Thyroid gland (tissue), 4 donors: ENCODE measurements around the gene PDZK1. TPM values are rescaled to one million over a fixed set of nuclear protein-coding genes. Genes with fewer than 3 reads are reported as not detected.

Source experiments
- DNase-seq, 2 donors: peaks; one replicate each; pipeline ENCODE4 v3.0.0-alpha.2; 2019
- H3K27ac ChIP-seq, 3 donors: fragments of 200-600 bp; sonication (generic); 1 replicate in 2 of 3; 2 replicates in 1 of 3; pipeline ENCODE4 v1.5.1; 2016 to 2019; ENCODE audit warnings: mild to moderate bottlenecking in 1 of 3, moderate library complexity in 1 of 3
- H3K27me3 ChIP-seq: fragments of 200-600 bp; sonication (generic); one replicate; pipeline ENCODE4 v1.5.1; 2019
- H3K36me3 ChIP-seq, 2 donors: fragments of 200-600 bp; sonication (generic); one replicate each; pipeline ENCODE4 v1.5.1; 2016 to 2019
- H3K4me1 ChIP-seq, 2 donors: fragments of 200-600 bp; sonication (generic); one replicate each; pipeline ENCODE4 v1.5.1; 2017 to 2019
- H3K4me3 ChIP-seq, 3 donors: fragments of 200-600 bp; sonication (generic); replicated peaks in 1 of 3; 1 replicate in 2 of 3; 2 replicates in 1 of 3; pipeline ENCODE4 v1.5.1; 2016; ENCODE audit warnings: mild to moderate bottlenecking in 1 of 3
- H3K9me3 ChIP-seq: fragments of 200-600 bp; sonication (generic); one replicate; pipeline ENCODE4 v1.5.1; 2017
- CTCF ChIP-seq, 6 experiments: fragments of 200-600 bp in 3 of 6; fragments of 450-650 bp in 3 of 6; sonication (generic) in 3 of 6; IDR thresholded peaks; one replicate each; pipeline ENCODE4 v1.5.1; 2016 to 2019; ENCODE audit warnings: antibody characterized with exemption in 6 of 6, mild to moderate bottlenecking in 2 of 6, inconsistent platforms in 1 of 6, moderate library complexity in 1 of 6
- POLR2A ChIP-seq, 2 donors: fragments of 450-650 bp; IDR thresholded peaks; one replicate each; pipeline ENCODE4 v1.6.1; 2017; ENCODE audit warnings: antibody characterized with exemption in 2 of 2, mild to moderate bottlenecking in 2 of 2, moderate library complexity in 1 of 2
- WGBS, 2 donors: methylation state at CpG; one replicate each; pipeline ENCODE4 v1.1.5; 2017; 5-methylcytosine and 5-hydroxymethylcytosine counted together
- intact Hi-C: fragments of 100-400 bp; cut with DNase I; formaldehyde crosslinking; loops from one replicate; pipeline ENCODE4 v1.15.1; 2023
- total RNA-seq, 4 donors: library from RNA; depleted of rRNA; stranded (reverse); fragments of >200 nt; gene quantifications; one replicate each; pipeline ENCODE4 v1.2.3, GENCODE V29; 2016

The PDZK1 gene
- total RNA-seq, 4 donors from 2014 or later = 0.27 to 0.56 (median 0.29) TPM; not detected in 1

GRCh38 chr1:145710291-145711027, 3.3 kb upstream of the PDZK1 start:
- H3K4me3 ChIP-seq = no peak overlapping the region
- H3K4me1 ChIP-seq = peaks cover 8 to 13% of the 10 kb centered on the region in 2 donors
- DNase-seq = no peak
- no peaks in the 10 kb centered on the region for H3K9me3 ChIP-seq
- H3K27me3 ChIP-seq = no peaks in the 10 kb centered on the region
- 90% methylated on average over 4 of the region's 4 CpGs for WGBS, 2 donors
- TF ChIP-seq POLR2A (IDR thresholded peaks at IDR 0.05) (no peak), CTCF (IDR thresholded peaks at IDR 0.05) (no peak)
- intact Hi-C loops = no loop called here
- H3K27ac ChIP-seq = peak overlapping the region in 1 of 3 donors; percentile 45
- no peaks in the 10 kb centered on the region for H3K36me3 ChIP-seq

DNA sequence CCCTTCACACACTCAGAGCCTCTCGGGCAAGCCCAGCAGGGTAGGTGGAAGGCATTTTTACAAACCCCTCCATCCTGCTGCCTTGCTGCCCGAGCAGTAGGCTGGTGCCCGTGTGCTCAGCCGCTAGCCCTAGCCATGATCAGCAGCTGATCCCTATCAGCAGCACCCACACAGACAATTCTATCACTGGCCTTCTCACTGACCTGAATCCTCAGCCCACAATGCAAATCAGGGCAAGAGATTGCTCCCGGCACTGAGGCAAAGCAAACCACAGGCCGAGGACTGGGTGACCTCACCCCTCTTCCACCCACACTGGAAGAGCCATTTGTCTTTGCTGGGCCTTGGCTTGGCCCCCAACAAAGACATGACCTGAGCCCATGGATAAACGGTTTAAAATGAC, 895 bp upstream of the PDZK1 start:
- no peaks in the 10 kb centered on the region for H3K27me3 ChIP-seq
- TF ChIP-seq POLR2A (IDR thresholded peaks at IDR 0.05) (no peak), CTCF (IDR thresholded peaks at IDR 0.05) (no peak)
- no peak for DNase-seq
- H3K36me3 ChIP-seq = no peaks in the 10 kb centered on the region
- intact Hi-C loops = no loop called here
- H3K9me3 ChIP-seq = no peaks in the 10 kb centered on the region
- H3K27ac ChIP-seq = no peak overlapping the region
- peaks cover 7 to 8% of the 10 kb centered on the region in 2 donors for H3K4me1 ChIP-seq
- 59 to 86% methylated on average over 7 of the region's 7 CpGs for WGBS, 2 donors
- no peak overlapping the region for H3K4me3 ChIP-seq

DNA sequence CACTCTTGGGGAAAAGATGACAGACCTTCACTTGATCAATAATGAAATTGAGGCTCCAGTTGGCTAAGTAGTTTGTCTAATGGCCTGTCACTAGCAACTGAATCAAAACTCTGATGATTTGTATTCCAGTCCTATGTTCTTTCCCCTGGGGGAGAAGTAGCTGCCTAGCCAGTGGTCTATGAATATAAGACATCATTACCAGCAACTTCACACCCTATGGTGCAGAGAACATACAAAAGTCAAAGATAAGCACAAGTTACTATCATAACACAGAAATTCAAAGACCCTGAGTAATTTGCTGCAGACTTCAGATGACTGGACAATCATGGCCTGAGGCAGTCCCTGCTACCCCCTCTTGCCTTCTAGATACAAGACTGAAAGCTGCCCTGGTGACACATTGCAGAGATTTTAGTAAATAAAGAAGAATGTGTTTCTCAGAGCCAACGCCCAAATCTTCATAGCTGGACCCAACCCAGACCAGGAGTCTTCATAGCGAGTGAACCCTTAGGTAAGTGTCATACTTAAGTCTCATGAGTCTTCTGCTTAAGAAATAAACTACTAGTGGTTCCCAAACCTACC, 993 bp downstream of the PDZK1 start:
- Histone ChIP-seq H3K9me3 (no peaks in the 10 kb centered on the region), H3K4me1 (peaks cover 0 to 6% of the 10 kb centered on the region in 2 donors), H3K36me3 (no peaks in the 10 kb centered on the region), H3K27ac (no peak overlapping the region), H3K4me3 (no peak overlapping the region), H3K27me3 (no peaks in the 10 kb centered on the region)
- no peak for DNase-seq
- no peak for TF ChIP-seq CTCF (IDR thresholded peaks at IDR 0.05)
- TF ChIP-seq POLR2A (IDR thresholded peaks at IDR 0.05) = no peak
- 90 to 94% methylated on average over 2 of the region's 2 CpGs for WGBS, 2 donors
- intact Hi-C loops = no loop called here

GRCh38 chr1:145705622-145706021, 1.5 kb downstream of the PDZK1 start:
- H3K27me3 ChIP-seq = no peaks in the 10 kb centered on the region
- TF ChIP-seq CTCF (IDR thresholded peaks at IDR 0.05) (no peak), POLR2A (IDR thresholded peaks at IDR 0.05) (no peak)
- intact Hi-C loops = no loop called here
- no peak for DNase-seq
- no peaks in the 10 kb centered on the region for H3K9me3 ChIP-seq
- H3K36me3 ChIP-seq = no peaks in the 10 kb centered on the region
- H3K4me1 ChIP-seq = peaks cover 0 to under 1% of the 10 kb centered on the region in 2 donors
- WGBS, 2 donors = 93% methylated on average over 7 of the region's 7 CpGs
- H3K4me3 ChIP-seq = no peak overlapping the region
- no peak overlapping the region for H3K27ac ChIP-seq

DNA sequence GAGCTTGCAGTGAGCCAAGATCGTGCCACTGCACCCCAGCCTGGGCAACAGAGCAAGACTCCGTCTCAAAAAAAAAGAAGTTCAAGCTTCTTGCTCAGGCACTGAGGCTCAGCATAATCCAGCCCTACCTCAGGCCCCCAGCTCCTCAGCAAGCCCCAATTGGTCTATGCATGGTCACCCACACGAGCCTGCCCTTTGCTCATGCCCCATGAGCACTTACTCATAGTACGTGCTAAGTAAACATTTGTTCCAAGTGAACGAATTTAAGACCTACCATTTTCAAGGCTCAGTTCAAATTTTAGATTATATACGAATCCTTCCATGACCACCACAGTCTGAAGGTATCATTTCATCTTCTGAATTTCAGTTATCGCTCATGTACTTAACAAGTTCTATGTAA, 4.3 kb downstream of the PDZK1 start:
- TF ChIP-seq POLR2A (IDR thresholded peaks at IDR 0.05) = no peak
- no peak for TF ChIP-seq CTCF (IDR thresholded peaks at IDR 0.05)
- DNase-seq = peak; percentile 12 to 22
- Histone ChIP-seq H3K4me3 (no peak overlapping the region), H3K9me3 (no peaks in the 10 kb centered on the region), H3K36me3 (no peaks in the 10 kb centered on the region), H3K27ac (no peak overlapping the region), H3K4me1 (no peaks in the 10 kb centered on the region), H3K27me3 (no peaks in the 10 kb centered on the region)
- intact Hi-C loops = no loop called here
- WGBS, 2 donors = 44 to 57% methylated on average over 7 of the region's 7 CpGs
